Lower lobe of right lung (tissue), 2 donors: Measurements from ENCODE around the gene WNT11. TPM values are rescaled to one million over a fixed set of nuclear protein-coding genes. Genes with fewer than 3 reads are reported as not detected.
A peak's percentile ranks its signal among the peaks of the same experiment; 100 is the strongest.

Source experiments
- ATAC-seq, 2 donors: fragments of 200-7000 bp; cut with Tn5 transposase; one replicate each; pipeline ENCODE4 v1.9.1; 2020 to 2022; ENCODE audit warnings: mild to moderate bottlenecking in 2 of 2, moderate library complexity in 2 of 2
- DNase-seq: peaks from one replicate; pipeline ENCODE4 v3.0.0-alpha.2; 2020
- H3K27ac ChIP-seq: fragments of 200-600 bp; one replicate; pipeline ENCODE4 v1.8.0; 2022
- H3K27me3 ChIP-seq: fragments of 200-600 bp; one replicate; pipeline ENCODE4 v1.8.0; 2022; ENCODE audit warnings: low read depth
- H3K36me3 ChIP-seq: fragments of 200-600 bp; one replicate; pipeline ENCODE4 v1.8.0; 2022; ENCODE audit warnings: mild to moderate bottlenecking
- H3K4me1 ChIP-seq: fragments of 200-600 bp; one replicate; pipeline ENCODE4 v1.8.0; 2022
- H3K4me3 ChIP-seq: fragments of 200-600 bp; one replicate; pipeline ENCODE4 v1.8.0; 2022; ENCODE audit warnings: mild to moderate bottlenecking
- H3K9me3 ChIP-seq: fragments of 200-600 bp; one replicate; pipeline ENCODE4 v1.8.0; 2022
- intact Hi-C: fragments of 100-400 bp; cut with DNase I; formaldehyde crosslinking; loops from one replicate; pipeline ENCODE4 v1.11.0; 2022
- total RNA-seq: library from RNA; stranded (reverse); fragmentation: NEBNext Ultra II Directional; extraction: Animal tissue kit (Norgen Biotek cat#: 25700); gene quantifications from one replicate; pipeline ENCODE4 v1.2.1, GENCODE V29; 2021
- TF ChIP-seq, protein P1 (sequence below): fragments of 200-600 bp; IDR thresholded peaks from one replicate; pipeline ENCODE4 v1.8.0; 2022; ENCODE audit warnings: antibody characterized with exemption, mild to moderate bottlenecking
- donor health status: DM: no; HTN: yes; CAD: no; lungs with severe emphysema.

The WNT11 gene
- total RNA-seq, 1 donor from 2014 or later = 9.2 TPM

- Histone ChIP-seq H3K4me3 (no peak overlapping the region), H3K27me3 (peaks cover 40% of the 10 kb centered on the region), H3K36me3 (no peaks in the 10 kb centered on the region), H3K27ac (no peak overlapping the region), H3K9me3 (no peaks in the 10 kb centered on the region), H3K4me1 (peaks cover 34% of the 10 kb centered on the region)
- TF ChIP-seq, protein P1, sequence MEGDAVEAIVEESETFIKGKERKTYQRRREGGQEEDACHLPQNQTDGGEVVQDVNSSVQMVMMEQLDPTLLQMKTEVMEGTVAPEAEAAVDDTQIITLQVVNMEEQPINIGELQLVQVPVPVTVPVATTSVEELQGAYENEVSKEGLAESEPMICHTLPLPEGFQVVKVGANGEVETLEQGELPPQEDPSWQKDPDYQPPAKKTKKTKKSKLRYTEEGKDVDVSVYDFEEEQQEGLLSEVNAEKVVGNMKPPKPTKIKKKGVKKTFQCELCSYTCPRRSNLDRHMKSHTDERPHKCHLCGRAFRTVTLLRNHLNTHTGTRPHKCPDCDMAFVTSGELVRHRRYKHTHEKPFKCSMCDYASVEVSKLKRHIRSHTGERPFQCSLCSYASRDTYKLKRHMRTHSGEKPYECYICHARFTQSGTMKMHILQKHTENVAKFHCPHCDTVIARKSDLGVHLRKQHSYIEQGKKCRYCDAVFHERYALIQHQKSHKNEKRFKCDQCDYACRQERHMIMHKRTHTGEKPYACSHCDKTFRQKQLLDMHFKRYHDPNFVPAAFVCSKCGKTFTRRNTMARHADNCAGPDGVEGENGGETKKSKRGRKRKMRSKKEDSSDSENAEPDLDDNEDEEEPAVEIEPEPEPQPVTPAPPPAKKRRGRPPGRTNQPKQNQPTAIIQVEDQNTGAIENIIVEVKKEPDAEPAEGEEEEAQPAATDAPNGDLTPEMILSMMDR = no peak
- DNase-seq (peak; percentile 19), ATAC-seq (no peak)
- intact Hi-C loops = loop anchor here (10.0 kb wide), 1 partner anchor 102 kb away; no protein-coding TSS in a partner anchor
Observed at GRCh38 chr11:76212086-76213035, 6.1 kb upstream of the WNT11 start.

DNA sequence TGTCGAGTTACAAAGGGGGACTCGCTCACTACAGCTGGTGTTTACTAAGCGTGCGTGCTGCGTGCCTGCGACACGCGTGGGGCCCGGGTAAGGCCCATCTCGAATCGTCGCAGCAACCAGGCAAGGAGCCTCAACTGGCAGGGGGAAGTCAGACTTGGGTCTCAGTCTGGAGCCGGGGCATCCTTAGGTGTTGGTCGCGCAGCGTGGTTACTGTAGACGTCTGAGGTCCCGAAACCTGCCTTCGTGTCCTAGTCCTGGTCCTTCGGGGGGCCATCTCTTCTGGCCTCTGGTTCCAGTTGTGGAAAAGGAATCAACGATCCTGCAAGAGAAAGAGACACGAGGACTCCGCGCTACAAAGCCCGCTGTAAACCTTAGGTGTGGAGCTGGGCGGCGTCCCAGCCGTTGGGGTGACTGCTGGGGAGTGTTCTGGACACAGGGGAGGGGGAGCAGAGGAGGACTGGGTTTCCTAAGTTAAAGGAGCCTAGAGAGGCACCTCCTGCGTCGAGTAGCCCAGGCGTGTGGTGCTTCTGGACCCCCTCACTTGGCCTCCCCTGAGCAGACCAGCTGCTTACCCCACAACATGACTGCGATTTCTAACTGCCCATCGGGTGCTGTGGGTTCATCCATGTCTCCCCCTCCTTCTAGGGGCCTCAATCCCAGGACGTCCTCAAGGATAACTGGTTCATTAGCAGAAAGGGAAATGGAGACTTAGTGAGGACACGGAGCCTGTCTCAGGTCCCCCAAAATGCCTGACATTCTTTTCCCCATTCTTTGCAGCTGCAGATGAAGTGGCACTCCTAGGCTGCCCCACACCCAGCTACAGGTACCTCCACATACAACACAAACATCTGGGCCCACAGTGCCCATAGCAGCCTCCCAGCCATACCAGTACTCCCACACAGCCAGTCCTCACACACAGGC lies 4.9 kb upstream of the WNT11 start:
- Histone ChIP-seq H3K4me3 (peak overlapping the region; percentile 72), H3K9me3 (no peaks in the 10 kb centered on the region), H3K4me1 (peaks cover 44% of the 10 kb centered on the region), H3K27me3 (peaks cover 41% of the 10 kb centered on the region), H3K27ac (peak overlapping the region; percentile 24), H3K36me3 (no peaks in the 10 kb centered on the region)
- ATAC-seq = no peak
- intact Hi-C loops = loop anchor here (10.0 kb wide), 1 partner anchor 104 kb away; no protein-coding TSS in a partner anchor
- DNase-seq = peak; percentile 36
- TF ChIP-seq, protein P1 = no peak

- peak; percentile 78 for DNase-seq
- ATAC-seq = peak; percentile 30 to 45
- intact Hi-C loops = loop anchor here (10.0 kb wide), 1 partner anchor 105 kb away; no protein-coding TSS in a partner anchor
- H3K4me3 ChIP-seq = peak overlapping the region; percentile 72
- peaks cover 52% of the 10 kb centered on the region for H3K4me1 ChIP-seq
- H3K9me3 ChIP-seq = no peaks in the 10 kb centered on the region
- TF ChIP-seq, protein P1 = no peak
- peak overlapping the region; percentile 24 for H3K27ac ChIP-seq
- peaks cover 50% of the 10 kb centered on the region for H3K27me3 ChIP-seq
- no peaks in the 10 kb centered on the region for H3K36me3 ChIP-seq
Observed at GRCh38 chr11:76209973-76210930, 4.0 kb upstream of the WNT11 start.

GRCh38 chr11:76209375-76209972 lies 3.2 kb upstream of the WNT11 start:
- ATAC-seq = peak; percentile 5 to 16
- intact Hi-C loops = no loop called here

More at GRCh38 chr11:76209375-76209972, 3.2 kb upstream of the WNT11 start:
- peaks cover 52% of the 10 kb centered on the region for H3K4me1 ChIP-seq
- H3K9me3 ChIP-seq = no peaks in the 10 kb centered on the region
- TF ChIP-seq, protein P1 = no peak
- H3K4me3 ChIP-seq = peak overlapping the region; percentile 72
- H3K36me3 ChIP-seq = no peaks in the 10 kb centered on the region
- DNase-seq = peak; percentile 64
- no peak overlapping the region for H3K27ac ChIP-seq
- H3K27me3 ChIP-seq = peaks cover 58% of the 10 kb centered on the region
